Caco-2 (cell line): ENCODE data around the gene VSTM5. TPM values are rescaled to one million over a fixed set of nuclear protein-coding genes. Genes with fewer than 3 reads are reported as not detected.
"Not testable (repeated sequence)": the region's sequence is repeated elsewhere in the genome, so short reads cannot be mapped to it uniquely, and the experiment has no call there.

ENCODE experiments used
- BruUV-seq: library from RNA; stranded (reverse); fragments of 400-500 nt; replicated peaks from 2 replicates; lab custom pipeline; 2021; lab: Mats Ljungman, UMichigan
- CTCF ChIA-PET: fragments of 300-600 bp; sonication (Branson Sonifier 250); formaldehyde crosslinking; loops from one replicate; lab custom pipeline; 2022; ENCODE audit warnings: antibody characterized with exemption; lab: Charles Lee
- POLR2A ChIA-PET: fragments of 300-600 bp; sonication (Branson Sonifier 250); formaldehyde crosslinking; loops from one replicate; lab custom pipeline; 2022; ENCODE audit warnings: antibody characterized with exemption; lab: Charles Lee
- DNase-seq, 2 experiments: peaks; one replicate each; pipeline versions ENCODE4 v3.0.0 to v3.0.0-alpha.2; 2020 to 2022
- H3K27me3 ChIP-seq: replicated peaks from 2 replicates; pipeline ENCODE4 v1.6.0; 2011; ENCODE audit warnings: low read length; ENCODE audit not compliant: control insufficient read depth, insufficient read depth
- H3K36me3 ChIP-seq: 2 replicates; pipeline ENCODE4 v1.5.1; 2011; ENCODE audit warnings: low read length; ENCODE audit not compliant: control insufficient read depth, insufficient read depth
- H3K4me1 ChIP-seq: fragments of 250-450 bp; sonication (Bioruptor Pico); 2 replicates; pipeline ENCODE4 v1.5.1; 2020; ENCODE audit warnings: mild to moderate bottlenecking
- H3K4me3 ChIP-seq: 2 replicates; pipeline ENCODE4 v1.5.1; 2011; ENCODE audit warnings: low read depth, mild to moderate bottlenecking, control low read depth, low read length
- H3K9me3 ChIP-seq: fragments of 250-450 bp; sonication (Bioruptor Pico); 2 replicates; pipeline ENCODE4 v1.5.1; 2020; ENCODE audit warnings: mild to moderate bottlenecking, moderate library complexity
- H3K27ac Mint-ChIP-seq: one replicate; pipeline ENCODE4 v1.8.0; 2022; ENCODE audit warnings: mixed read lengths; ENCODE audit not compliant: unreplicated experiment
- H3K27me3 Mint-ChIP-seq: one replicate; pipeline ENCODE4 v1.8.0; 2022; ENCODE audit warnings: mixed read lengths; ENCODE audit not compliant: insufficient read depth, unreplicated experiment
- H3K36me3 Mint-ChIP-seq: one replicate; pipeline ENCODE4 v1.8.0; 2022; ENCODE audit warnings: mild to moderate bottlenecking, mixed read lengths; ENCODE audit not compliant: insufficient read depth, unreplicated experiment
- H3K4me1 Mint-ChIP-seq: one replicate; pipeline ENCODE4 v1.8.0; 2022; ENCODE audit warnings: low read depth, mixed read lengths; ENCODE audit not compliant: unreplicated experiment
- H3K4me3 Mint-ChIP-seq: one replicate; pipeline ENCODE4 v1.8.0; 2022; ENCODE audit warnings: mild to moderate bottlenecking, moderate library complexity, mixed read lengths; ENCODE audit not compliant: unreplicated experiment
- H3K9me3 Mint-ChIP-seq: one replicate; pipeline ENCODE4 v1.8.0; 2022; ENCODE audit warnings: mixed read lengths; ENCODE audit not compliant: unreplicated experiment
- CTCF ChIP-seq, 2 experiments: fragments of 200-600 bp in 1 of 2; IDR thresholded peaks; 1 replicate in 1 of 2; 2 replicates in 1 of 2; pipeline versions ENCODE4 v1.5.1 to v1.8.0; 2011 to 2022; ENCODE audit warnings: antibody characterized with exemption in 1 of 2, control low read depth in 1 of 2, inconsistent platforms in 1 of 2, low read depth in 1 of 2, low read length in 1 of 2, mild to moderate bottlenecking in 1 of 2, moderate library complexity in 1 of 2; ENCODE audit not compliant: insufficient read depth in 1 of 2, severe bottlenecking in 1 of 2, unreplicated experiment in 1 of 2
- intact Hi-C: fragments of 100-400 bp; cut with micrococcal nuclease; formaldehyde crosslinking; loops from one replicate; pipeline ENCODE4 v1.10.0; 2022; ENCODE audit not compliant: unreplicated experiment
- total RNA-seq: library from RNA; stranded (reverse); gene quantifications from 2 replicates; pipeline ENCODE4 v1.2.3, GENCODE V29; 2022

VSTM5 gene
- total RNA-seq, 1 experiment from 2014 or later = 1.5 TPM

GRCh38 chr11:93890391-93891051 is 40.1 kb upstream of the VSTM5 start:
- Histone ChIP-seq H3K27me3 (no peaks in the 10 kb centered on the region), H3K9me3 (no peaks in the 10 kb centered on the region; the same call in 1 of the 2 replicates), H3K36me3 (no peaks in the 10 kb centered on the region), H3K4me3 (no peak overlapping the region), H3K4me1 (peaks cover 5% of the 10 kb centered on the region; the same call in 1 of the 2 replicates)
- ChIA-PET CTCF (no interaction called here), POLR2A (no interaction called here)
- no peak for DNase-seq
- H3K36me3 Mint-ChIP-seq = no peaks in the 10 kb centered on the region
- H3K4me1 Mint-ChIP-seq = no peaks in the 10 kb centered on the region
- peaks cover 2% of the 10 kb centered on the region for H3K27me3 Mint-ChIP-seq
- H3K4me3 Mint-ChIP-seq = no peak overlapping the region
- peaks cover 10% of the 10 kb centered on the region for H3K9me3 Mint-ChIP-seq
- TF ChIP-seq CTCF (IDR thresholded peaks at IDR 0.05; ENCODE audit: insufficient read depth in 1 of 2, low read depth in 1 of 2, low read length in 1 of 2, severe bottlenecking in 1 of 2, unreplicated experiment in 1 of 2) = no peak
- no peak overlapping the region for H3K27ac Mint-ChIP-seq
- no TSS peak for BruUV-seq
- intact Hi-C loops = loop anchor here (1.0 kb wide), 1 partner anchor 614 kb away; no protein-coding TSS in a partner anchor

- ChIA-PET CTCF (interaction anchor here (0.5 to 1.3 kb wide), 2 partner anchors 8 to 286 kb away, joined by 3 to 8 read pairs; no protein-coding TSS in a partner anchor), POLR2A (no interaction called here)
- H3K4me3 Mint-ChIP-seq = no peak overlapping the region
- Histone ChIP-seq H3K4me3 (no peak overlapping the region), H3K27me3 (no peaks in the 10 kb centered on the region), H3K4me1 (peaks cover 5% of the 10 kb centered on the region; the same call in 1 of the 2 replicates), H3K9me3 (peaks cover 12% of the 10 kb centered on the region), H3K36me3 (no peaks in the 10 kb centered on the region)
- BruUV-seq = no TSS peak
- DNase-seq = no peak
- no peaks in the 10 kb centered on the region for H3K4me1 Mint-ChIP-seq
- no peaks in the 10 kb centered on the region for H3K27me3 Mint-ChIP-seq
- intact Hi-C loops = no loop called here
- no peaks in the 10 kb centered on the region for H3K36me3 Mint-ChIP-seq
- H3K27ac Mint-ChIP-seq = no peak overlapping the region
- H3K9me3 Mint-ChIP-seq = peaks cover 29% of the 10 kb centered on the region
- no peak for TF ChIP-seq CTCF (IDR thresholded peaks at IDR 0.05; ENCODE audit: insufficient read depth in 1 of 2, low read depth in 1 of 2, low read length in 1 of 2, severe bottlenecking in 1 of 2, unreplicated experiment in 1 of 2)
Observed at GRCh38 chr11:93887111-93887510, 36.7 kb upstream of the VSTM5 start.

GRCh38 chr11:93879114-93879513 is 28.7 kb upstream of the VSTM5 start:
- intact Hi-C loops, H3K27me3 ChIP-seq, H3K4me1 ChIP-seq, H3K4me1 Mint-ChIP-seq, POLR2A ChIA-PET, DNase-seq, H3K4me3 Mint-ChIP-seq, H3K36me3 Mint-ChIP-seq, H3K36me3 ChIP-seq, CTCF ChIA-PET, H3K4me3 ChIP-seq, H3K27ac Mint-ChIP-seq, BruUV-seq, H3K27me3 Mint-ChIP-seq: not testable (repeated sequence)
- peaks cover 23% of the 10 kb centered on the region for H3K9me3 Mint-ChIP-seq
- H3K9me3 ChIP-seq = peaks cover 24% of the 10 kb centered on the region
